ENCODE data around the gene CC2D1B.
"Not testable (repeated sequence)": the region's sequence is repeated elsewhere in the genome, so short reads cannot be mapped to it uniquely, and the experiment has no call there.

Gene CC2D1B

GRCh38 chr1:52365746-52366516, at the start of gene CC2D1B:
CC2D1B (minus strand) TSS chr1:52366205; CDS start chr1:52364620, 1,585 bp downstream.
- DNase-seq = peak; percentile 99

DNA sequence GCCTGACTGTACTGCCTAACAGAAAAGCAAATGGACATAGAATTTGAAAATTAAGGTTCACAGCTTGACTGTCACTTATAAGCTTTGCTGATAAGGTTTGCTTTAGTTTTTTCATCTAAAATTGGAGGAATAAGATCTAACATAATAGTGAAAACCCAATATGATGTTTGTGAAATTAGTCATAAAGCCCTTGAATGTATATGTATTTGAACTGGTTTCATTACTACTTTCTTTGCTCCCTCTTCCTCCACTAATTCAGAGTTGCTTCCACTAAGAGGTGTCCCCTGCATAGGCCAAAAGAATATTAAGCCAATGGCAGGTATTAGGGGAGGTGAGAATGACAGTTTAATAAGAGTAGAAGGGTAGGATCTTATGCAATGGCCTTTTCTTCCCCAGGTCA, 48.9 kb upstream of the CC2D1B start:
- DNase-seq = no peak

DNA sequence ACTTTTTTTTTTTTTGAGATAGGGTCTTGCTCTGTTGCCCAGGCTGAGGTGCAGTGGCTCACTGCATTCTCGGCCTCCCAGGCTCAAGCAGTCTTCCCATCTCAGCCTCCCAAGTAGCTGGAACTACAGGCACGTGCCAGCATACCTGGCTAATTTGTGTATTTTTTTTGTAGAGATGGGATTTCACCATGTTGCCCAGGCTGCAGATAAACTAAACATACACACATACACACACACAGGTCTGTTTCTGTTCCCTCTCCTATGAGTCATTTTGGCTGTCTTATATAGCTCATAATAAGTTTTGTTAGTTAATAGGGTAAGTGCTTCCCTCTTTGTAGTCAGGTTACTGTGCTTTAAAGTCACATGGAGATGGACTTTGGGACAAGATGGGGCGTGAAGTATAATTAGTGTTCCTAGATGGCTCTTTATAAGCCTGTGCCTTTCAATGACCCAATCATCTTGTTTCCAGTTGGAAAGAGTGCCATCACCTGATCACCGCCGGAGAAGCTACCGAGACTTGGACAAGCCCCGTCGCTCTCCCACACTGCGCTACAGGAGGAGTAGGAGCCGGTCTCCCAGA, 47.5 kb upstream of the CC2D1B start:
- DNase-seq = no peak

DNA sequence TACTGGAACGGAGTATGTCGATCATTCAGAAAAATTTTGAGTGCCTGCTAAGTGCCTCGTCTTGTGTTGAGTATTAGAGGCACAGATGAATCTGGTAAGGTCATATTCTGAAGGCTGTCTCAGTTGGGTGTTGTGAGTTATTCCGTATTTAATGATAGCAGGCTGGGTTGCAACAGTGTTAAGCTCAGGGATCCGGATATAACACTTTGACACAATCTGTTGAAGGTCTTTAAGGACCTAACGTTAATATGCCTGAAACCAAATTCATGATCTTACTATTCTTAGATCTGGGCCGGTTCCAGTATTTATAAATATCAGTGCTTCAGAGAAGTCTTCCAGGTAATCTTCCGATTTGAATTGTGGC, 39.0 kb upstream of the CC2D1B start:
- no peak for DNase-seq

GRCh38 chr1:52404116-52404974, 38.3 kb upstream of the CC2D1B start, which contains the start of the genes ORC1 and PRPF38A:
ORC1 (minus strand) TSS chr1:52404423; CDS start chr1:52402223, 2,200 bp downstream.
PRPF38A (plus strand) TSS chr1:52404602; CDS start chr1:52404750, 148 bp downstream.
- DNase-seq = peak; percentile 97

DNA sequence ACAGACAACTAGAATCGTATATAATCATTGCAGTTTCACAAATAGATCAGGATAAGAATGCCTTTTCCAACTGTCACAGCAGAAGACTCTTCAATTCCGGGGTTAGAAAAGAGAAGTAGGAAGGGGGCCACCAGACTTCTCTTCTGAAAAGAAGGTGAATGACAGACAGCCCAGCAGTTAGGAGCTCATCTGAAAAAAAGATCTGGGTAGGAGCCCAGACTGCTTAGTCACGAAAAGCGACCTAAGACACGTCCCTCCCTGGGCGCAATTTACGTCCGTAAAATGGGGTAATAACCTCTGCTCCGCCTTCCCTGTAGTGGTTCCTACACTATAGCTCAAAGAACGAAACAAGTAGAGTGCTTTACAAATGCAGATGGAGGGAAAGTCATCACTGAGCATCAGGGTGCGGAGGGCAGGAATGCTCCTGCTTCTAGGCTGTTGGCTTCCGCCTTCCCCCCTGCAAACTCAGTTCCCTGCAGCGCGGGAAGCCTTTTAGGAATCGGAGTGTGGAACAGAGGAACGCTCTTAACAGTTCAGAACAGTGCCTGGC, 37.6 kb upstream of the CC2D1B start:
- peak; percentile 16 for DNase-seq

DNA sequence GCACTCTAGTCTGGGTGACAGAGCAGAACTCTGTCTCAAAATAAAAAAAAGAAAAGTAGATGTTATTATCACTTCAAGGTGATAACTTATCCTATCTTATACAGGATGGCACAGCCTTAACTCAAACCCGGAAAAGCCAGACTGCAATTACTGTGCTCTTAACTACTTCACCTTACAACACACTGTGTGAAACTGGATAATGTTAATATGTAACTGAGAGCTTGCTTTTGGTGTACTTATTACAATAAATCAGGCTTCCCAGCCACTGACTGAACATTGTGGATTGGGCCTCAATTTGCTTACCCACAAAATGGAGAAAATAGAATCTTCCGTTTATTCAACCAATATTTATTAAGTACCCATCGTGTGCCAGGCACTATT, 36.8 kb upstream of the CC2D1B start:
- no peak for DNase-seq

- DNase-seq = no peak
Observed at GRCh38 chr1:52400131-52400530, 34.1 kb upstream of the CC2D1B start.

DNA sequence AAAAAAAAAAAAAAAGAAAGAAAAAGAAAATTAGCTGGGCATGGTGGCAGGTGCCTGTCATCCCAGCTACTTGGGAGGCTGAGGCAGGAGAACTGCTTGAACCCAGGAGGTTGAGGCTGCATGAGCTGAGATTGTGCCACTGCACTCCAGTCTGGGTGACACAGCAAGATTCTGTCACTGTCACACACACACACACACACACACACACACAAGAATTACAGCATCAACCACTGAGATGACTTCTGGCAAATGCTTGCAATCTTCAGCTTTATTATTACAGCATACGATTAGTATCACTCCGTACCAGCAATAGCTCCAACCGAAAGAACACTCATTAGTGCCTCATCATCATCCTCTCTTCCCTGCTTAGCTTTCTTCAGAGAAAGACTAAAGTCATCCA, 33.6 kb upstream of the CC2D1B start:
- DNase-seq = no peak

DNA sequence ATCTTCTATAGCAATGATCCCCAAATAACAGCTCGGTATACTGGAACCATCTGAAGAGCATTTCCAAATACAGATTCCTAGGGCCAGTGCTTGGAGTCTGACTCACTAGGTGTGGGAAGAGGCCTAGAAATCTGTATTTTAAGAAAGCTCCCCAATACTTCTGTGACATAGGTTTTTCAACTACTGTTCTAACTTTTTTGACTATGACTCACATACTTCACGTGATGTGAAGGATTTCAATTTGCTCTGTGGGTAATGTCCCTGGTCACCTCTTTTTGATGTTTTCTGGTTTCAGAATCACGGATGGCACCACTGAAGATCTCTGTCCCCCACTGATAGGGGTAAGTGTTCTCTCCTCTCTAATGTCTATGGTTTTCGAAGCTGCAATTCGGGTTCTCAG, 27.2 kb upstream of the CC2D1B start:
- no peak for DNase-seq

- DNase-seq = no peak
Observed at GRCh38 chr1:52386458-52386857, 20.5 kb upstream of the CC2D1B start.

DNA sequence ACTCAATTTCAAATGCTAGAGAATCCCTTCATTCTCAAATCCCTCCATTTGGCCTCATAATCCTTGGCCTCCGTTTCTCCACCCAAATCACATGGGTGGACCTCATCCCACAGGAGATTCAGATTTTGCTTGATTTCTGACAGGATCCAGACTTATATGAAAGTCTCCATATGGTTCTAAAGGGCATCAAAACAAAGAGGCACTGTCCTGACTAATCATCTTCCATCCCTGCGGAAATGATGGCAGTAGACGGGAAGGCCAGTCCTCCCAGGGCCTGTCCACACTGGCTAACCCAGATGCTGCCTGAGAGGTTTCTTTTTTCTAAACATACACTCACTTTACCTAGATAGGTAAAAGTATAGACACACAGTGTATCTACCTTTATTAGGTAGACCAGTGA, 19.4 kb upstream of the CC2D1B start:
- DNase-seq = no peak

GRCh38 chr1:52369851-52370250, 3.8 kb upstream of the CC2D1B start:
- not testable (repeated sequence) for DNase-seq

DNA sequence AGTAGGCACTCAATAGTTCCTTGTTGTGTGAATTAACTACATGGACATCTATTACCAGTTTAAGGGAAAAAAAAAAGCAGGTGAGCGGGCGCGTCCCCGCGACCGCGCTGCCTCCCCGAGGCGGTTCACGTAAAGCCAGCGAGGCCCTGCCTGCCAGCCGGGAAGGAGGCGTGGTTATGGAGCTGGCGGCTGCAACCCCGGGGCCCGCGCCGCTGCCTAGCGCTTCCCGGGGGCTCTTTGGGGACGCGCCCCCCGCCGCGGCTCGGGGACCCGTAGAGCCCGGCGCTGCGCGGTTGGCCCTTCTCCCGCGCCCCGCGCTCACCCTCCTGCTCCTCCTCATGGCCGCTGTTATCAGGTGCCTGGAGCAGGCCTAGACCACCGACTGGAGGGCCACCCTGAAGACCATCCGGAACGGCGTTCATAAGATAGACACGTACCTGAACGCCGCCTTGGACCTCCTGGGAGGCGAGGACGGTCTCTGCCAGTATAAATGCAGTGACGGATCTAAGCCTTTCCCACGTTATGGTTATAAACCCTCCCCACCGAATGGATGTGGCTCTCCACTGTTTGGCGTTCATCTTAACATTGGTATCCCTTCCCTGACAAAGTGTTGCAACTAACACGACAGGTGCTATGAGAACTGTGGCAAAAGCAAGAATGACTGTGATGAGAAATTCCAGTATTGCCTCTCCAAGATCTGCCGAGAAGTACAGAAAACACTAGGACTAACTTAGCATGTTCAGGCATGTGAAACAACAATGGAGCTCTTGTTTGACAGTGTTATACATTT, 2.6 kb upstream of the CC2D1B start:
- DNase-seq = peak; percentile 57

- DNase-seq = no peak
Observed at GRCh38 chr1:52367272-52367671, 1.3 kb upstream of the CC2D1B start.

GRCh38 chr1:52366517-52366827, 467 bp upstream of the CC2D1B start:
- DNase-seq = no peak

DNA sequence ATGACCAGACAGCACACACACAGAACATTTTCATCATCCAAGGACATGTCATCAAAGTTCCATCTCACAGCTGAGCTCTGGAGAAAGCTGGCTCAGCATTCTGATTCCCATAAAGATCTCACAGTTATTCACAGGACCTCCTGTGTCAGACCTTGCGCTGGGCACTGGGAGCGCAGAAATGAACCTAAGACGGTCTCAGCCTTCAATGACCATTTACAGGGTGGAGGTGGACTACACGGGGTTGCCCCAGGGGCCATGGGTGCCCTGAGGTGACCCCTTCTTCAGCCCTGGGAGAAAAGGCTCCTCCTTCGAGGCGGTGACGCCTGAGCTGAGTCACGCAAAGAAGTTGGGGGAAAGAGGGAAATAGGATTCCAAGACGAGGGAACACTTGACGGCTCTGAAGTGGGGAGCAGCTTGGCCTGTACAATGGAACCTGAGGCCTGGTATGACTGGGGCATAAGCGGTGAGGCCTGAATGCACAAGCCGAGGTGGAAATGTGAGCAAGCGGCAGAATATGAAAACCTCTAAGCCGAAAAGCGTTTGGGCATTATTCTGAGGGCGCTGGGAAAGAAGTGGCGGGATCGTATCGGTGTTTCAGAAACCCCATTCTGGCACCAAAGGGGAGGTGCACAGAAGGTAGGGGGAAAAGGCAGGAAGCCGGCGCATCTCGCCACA, 797 bp downstream of the CC2D1B start:
- no peak for DNase-seq

- no peak for DNase-seq
Observed at GRCh38 chr1:52364235-52364839, 1.7 kb downstream of the CC2D1B start.

- no peak for DNase-seq
Observed at GRCh38 chr1:52360595-52360968, 5.4 kb downstream of the CC2D1B start.

DNA sequence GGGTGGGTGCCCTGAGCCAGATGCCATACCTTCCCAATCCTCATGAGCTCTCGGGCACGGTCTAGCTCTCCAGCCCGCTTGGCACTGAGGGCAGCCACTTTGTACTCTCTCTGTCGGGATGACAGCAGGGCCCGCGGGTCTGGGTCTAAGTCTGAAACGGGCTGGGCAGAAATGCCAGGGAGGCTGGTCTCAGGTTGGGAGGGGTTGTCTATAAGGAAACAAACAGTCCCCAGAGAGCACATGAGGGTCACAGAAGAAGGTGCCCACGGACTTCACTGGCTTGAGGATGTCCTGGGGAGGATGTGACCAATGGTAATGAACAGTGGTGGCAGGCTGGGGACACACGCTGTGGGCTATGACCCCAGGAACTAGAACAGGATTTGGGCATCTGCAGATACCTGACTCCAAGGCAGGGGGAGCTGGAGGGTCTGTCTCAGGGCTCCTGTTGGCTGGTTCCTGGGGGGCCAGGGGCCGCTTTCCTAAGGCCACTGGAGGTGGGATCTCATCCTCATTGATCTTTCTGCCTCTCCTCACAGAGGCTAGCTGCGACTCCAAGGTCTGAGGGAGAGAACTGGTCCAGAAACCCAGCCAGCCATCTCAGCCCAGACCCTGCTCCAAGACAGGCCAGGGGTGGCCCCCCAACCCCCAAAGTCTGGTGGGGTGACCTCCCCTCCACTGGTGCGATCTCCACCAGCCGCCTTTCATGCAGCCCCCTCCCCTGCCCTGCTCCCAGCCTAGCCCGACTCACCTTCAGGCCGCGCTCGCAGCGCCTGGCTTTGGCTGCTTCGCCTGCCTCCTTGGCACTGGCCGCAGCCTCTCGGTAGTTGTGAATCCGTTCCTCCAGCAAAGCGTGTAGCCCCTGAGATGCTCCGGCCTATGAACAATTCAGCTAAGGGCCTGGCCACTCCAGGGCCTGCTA, 6.1 kb downstream of the CC2D1B start:
- no peak for DNase-seq

Measured in activated CD8-positive, alpha-beta memory T cell treated with anti-CD3 and anti-CD28 coated beads, Interleukin-2, amount 50 U/mL, for 4 hours (primary cell).